ENCODE measurements around the gene DAB2IP.

- no peak for TF ChIP-seq EZH2phosphoT487 (conservative IDR thresholded peaks at IDR 0.05; ENCODE audit: low read length)
- TF ChIP-seq, protein P1, sequence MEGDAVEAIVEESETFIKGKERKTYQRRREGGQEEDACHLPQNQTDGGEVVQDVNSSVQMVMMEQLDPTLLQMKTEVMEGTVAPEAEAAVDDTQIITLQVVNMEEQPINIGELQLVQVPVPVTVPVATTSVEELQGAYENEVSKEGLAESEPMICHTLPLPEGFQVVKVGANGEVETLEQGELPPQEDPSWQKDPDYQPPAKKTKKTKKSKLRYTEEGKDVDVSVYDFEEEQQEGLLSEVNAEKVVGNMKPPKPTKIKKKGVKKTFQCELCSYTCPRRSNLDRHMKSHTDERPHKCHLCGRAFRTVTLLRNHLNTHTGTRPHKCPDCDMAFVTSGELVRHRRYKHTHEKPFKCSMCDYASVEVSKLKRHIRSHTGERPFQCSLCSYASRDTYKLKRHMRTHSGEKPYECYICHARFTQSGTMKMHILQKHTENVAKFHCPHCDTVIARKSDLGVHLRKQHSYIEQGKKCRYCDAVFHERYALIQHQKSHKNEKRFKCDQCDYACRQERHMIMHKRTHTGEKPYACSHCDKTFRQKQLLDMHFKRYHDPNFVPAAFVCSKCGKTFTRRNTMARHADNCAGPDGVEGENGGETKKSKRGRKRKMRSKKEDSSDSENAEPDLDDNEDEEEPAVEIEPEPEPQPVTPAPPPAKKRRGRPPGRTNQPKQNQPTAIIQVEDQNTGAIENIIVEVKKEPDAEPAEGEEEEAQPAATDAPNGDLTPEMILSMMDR (IDR thresholded peaks at IDR 0.05; ENCODE audit: insufficient read depth, low read length, poor library complexity, severe bottlenecking): no peak
These were observed 5.6 kb downstream of the DAB2IP start for GRCh38 chr9:121656941-121657470.
